GM15510 (cell line): ENCODE measurements around the gene PTPRA.

Experiments
- POLR2A ChIP-seq: IDR thresholded peaks from 3 replicates; pipeline ENCODE4 v1.6.1; 2011; ENCODE audit warnings: borderline replicate concordance; ENCODE audit not compliant: insufficient read length; ENCODE audit errors: extremely low read depth

PTPRA gene

DNA sequence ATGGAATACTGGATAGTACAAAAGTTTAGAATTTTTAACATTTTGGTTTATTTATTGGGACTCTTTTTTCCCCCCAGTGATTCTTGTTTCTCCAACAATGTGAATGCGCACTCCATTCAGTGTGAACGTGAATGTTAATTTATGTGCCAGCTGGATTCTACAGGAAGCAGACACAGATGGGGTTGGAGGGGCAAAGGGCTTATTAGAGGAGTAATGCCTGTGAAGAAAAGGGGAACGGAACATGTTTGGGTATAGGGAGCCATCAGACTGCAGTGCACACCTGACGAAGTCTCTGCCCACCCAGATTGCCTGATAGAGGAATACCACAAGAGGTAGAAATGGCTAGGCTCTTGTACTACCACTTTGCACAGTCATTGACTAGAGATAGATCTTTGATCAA is 48.2 kb downstream of the PTPRA start:
- no peak for TF ChIP-seq POLR2A

- no peak for TF ChIP-seq POLR2A
Measured at GRCh38 chr20:2922957-2923356, 49.7 kb downstream of the PTPRA start.

GRCh38 chr20:2930538-2930937 is 57.3 kb downstream of the PTPRA start:
- no peak for TF ChIP-seq POLR2A

- TF ChIP-seq POLR2A, result no peak
Measured at GRCh38 chr20:2932498-2932897, 59.2 kb downstream of the PTPRA start.

GRCh38 chr20:2937902-2938301 is 64.6 kb downstream of the PTPRA start:
- TF ChIP-seq POLR2A, result no peak

GRCh38 chr20:2942439-2942838 is 69.2 kb downstream of the PTPRA start:
- no peak for TF ChIP-seq POLR2A

DNA sequence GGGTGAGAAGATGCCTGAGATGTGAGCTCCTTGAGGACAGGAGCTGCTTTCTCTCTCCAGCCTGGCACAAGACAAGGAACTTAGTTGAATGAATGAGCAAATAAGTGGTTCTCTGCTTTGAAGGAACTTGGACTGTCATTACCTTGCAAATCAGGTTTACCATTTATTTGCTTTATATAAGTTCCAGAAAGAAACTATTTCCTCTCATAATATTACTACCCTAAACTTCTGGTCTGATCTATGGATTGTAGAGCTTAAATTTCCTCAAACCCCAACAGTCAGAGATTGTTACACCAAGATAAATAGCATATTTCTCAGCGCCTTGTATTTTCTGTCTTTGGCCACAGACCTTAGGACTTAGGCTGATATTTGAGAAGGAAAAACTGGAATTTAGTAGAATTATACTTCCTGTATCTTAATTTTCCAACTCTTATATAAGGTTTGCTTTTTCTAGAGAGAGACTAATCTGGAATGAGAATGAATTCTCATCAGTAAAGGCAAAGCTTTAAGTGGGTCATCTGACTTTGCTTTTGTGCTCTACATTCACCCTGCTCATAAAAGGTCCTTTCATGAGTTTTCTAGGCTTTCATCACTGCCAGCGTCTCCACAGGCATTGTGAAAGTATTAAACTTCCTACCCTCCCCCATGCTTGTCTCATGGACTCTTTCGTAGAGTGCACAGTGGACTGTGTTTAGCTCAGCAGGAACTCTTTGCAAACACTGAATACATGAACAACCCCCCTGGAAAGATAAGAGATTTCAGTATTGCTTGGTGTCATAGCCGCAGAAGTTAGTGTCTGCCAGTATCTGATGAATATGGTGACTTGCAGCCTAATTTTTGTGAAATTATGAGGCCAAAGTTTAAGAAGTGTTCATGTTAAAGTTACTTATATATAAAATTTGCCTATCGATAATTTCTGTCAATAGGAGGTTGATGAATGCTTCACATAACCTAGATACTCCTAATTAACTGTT is 74.0 kb downstream of the PTPRA start:
- TF ChIP-seq POLR2A, result no peak

DNA sequence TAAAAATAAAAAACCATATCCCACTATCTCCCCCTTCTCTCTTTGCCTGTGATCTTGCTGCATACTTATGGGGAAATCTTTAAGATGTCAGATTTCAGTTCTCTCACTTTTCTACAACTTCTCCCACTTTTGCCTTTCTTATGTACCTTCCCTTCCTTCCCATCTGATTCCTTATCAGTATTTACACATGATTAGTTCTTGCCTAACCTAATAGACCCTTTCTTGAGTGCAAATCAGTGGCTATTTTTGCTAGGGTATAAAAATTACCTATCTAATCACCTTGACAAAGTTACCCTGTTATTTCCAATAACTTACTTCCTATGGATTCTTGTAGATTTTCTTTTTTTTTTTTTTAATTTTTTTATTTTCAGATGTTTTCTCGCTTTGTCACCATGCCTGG is 75.7 kb downstream of the PTPRA start:
- TF ChIP-seq POLR2A, result no peak

GRCh38 chr20:2952766-2953165 is 79.5 kb downstream of the PTPRA start:
- TF ChIP-seq POLR2A, result no peak

- no peak for TF ChIP-seq POLR2A
Measured at GRCh38 chr20:2955257-2955970, 82.1 kb downstream of the PTPRA start.

DNA sequence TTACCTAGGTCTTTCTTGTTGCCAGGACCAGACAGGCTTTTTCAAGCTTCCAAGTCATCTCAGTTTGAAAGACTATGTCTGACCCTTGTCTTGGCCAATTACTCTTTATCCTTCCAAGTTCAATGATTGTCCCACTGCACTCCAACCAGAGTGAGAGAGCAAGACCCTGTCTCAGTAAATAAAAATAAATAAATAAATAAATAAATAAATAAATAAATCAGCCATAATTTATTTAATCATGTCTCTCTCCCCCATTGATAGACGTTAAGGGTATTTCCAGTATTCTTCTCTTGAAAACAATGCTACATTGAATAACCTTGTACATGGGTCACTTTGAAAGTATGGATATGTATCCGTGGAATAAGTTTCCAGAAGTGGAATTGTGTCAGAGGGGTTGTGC is 83.2 kb downstream of the PTPRA start:
- TF ChIP-seq POLR2A, result no peak

- TF ChIP-seq POLR2A, result no peak
Measured at GRCh38 chr20:2967841-2968240, 94.6 kb downstream of the PTPRA start.

- TF ChIP-seq POLR2A, result no peak
Measured at GRCh38 chr20:2972126-2972525, 98.8 kb downstream of the PTPRA start.

- no peak for TF ChIP-seq POLR2A
Measured at GRCh38 chr20:2973574-2973973, 100.3 kb downstream of the PTPRA start.

- TF ChIP-seq POLR2A, result no peak
Measured at GRCh38 chr20:2978519-2978918, 105.2 kb downstream of the PTPRA start.

DNA sequence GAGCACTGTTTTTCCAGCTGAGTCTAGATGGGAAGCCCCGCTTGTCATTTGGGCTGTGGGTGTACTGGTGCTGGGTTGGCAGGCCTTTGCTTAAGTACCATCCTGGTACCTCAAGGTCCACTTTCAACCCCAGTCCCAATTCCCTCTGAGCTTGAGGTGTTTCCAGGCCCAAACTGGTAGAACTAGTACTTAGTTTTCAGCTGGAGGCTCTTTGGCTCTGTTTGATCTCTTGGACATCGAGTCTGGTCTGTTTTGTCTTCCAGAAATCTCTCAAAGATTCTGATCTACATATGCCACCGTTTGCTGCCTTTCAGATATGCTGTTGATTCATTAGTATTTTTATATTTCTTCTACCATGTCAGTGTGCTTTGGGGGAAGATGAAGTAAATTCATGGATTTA is 108.4 kb downstream of the PTPRA start:
- TF ChIP-seq POLR2A, result no peak
